COR-L47 (cell line): ENCODE data around the gene MS4A13.
A peak's percentile ranks its signal among the peaks of the same experiment; 100 is the strongest.
"Not testable (repeated sequence)": the region's sequence is repeated elsewhere in the genome, so short reads cannot be mapped to it uniquely, and the experiment has no call there.

ENCODE experiments used
- DNase-seq: peaks from one replicate; lab custom pipeline; 2025; lab: John Stamatoyannopoulos, UW

Gene MS4A13, protein sequence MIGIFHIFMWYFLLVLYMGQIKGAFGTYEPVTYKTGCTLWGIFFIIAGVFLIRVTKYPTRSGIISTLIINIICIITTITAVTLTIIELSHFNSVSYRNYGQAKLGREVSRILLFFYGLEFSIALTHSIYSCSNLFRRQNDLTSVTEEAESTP

DNA sequence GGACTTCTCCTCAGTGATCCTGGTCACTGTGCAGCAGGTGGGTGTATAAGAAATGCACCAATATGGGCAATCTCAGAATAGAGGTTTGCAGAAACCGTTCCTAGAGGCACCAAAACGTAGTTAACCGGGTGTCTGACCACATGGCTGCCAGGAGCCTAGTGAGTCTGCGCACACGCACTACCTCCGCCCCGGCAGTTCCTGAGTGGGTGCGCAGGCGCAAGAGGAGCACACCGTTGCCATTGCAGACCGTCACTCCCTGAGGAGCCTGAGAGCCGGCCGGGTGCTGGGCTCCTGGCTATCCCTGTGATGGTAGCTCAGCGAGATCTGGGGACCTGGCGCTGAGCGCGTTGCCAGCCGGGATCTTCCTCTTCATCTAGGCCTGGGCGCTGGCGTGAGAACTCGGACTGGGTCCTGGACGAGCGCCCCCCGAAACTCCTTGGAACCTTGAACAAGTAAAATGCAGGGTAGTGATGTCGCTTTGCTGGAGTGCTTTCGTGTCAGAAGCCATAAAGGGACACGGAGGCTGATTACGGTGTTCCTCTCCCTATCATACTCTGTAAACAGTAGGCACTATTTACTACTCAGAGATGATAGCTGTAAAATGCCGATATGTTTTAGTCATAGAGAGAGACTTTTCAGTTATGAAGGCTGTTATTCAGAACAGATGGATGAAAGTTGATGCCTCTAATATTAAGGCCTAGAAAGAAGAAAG, at the start of gene MS4A13:
Gene MS4A13, plus strand, starts transcription at position 249 of the 712 bp plus-strand sequence. CDS start 2,692 bp downstream, outside the sequence.
- no peak for DNase-seq

DNA sequence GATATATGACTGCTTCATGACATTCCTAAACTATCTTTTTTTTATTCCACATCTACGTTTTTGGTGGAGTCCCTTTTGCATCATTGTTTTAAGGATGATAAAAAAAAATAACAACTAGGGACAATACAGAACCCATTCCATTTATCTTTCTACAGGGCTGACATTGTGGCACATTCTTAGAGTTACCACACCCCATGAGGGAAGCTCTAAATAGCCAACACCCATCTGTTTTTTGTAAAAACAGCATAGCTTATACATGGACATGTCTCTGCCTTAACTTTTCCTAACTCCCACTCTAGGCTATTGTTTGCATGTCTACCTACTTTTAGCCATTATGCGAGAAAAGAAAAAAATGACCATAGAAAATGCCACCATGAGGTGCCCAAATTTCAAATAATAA, 46.4 kb upstream of the MS4A13 start:
- DNase-seq, result no peak

DNA sequence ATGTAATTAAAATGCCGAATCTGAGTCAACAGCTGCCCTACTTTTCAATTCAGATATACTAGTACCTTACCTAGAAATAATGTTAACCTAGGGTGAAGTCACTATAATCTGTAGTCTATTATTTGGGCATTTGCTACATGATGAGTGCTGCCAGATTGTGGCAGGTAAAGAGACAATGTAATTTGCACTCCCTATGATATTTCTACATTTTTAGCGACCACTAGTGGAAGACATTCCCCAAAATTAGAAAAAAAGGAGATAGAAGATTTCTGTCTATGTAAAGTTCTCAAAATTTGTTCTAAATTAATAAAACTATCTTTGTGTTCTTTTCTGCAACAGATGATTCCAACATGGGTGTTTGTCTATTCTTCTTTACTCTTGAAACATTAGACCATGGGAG, 45.5 kb upstream of the MS4A13 start:
- DNase-seq, result no peak

DNA sequence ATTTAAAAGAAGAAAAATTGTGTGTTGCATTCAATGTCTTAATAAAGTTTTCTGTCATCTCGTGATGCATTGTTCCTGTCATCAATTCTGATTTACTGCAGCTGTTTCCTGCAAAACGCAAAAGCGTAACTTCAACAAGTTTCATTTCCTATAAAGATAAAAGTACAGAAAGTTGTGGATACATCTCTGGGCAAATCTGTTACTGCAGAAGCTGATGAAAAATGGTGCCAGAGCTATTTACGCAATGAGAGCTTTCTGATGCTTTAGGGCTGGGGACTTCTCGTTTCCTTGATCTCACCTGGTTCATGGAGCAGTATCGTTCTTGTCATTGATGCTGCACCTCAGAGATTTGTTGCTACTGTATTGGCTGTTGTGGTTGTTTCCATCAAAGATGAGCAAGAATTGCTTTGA, 38.2 kb upstream of the MS4A13 start:
- no peak for DNase-seq

DNA sequence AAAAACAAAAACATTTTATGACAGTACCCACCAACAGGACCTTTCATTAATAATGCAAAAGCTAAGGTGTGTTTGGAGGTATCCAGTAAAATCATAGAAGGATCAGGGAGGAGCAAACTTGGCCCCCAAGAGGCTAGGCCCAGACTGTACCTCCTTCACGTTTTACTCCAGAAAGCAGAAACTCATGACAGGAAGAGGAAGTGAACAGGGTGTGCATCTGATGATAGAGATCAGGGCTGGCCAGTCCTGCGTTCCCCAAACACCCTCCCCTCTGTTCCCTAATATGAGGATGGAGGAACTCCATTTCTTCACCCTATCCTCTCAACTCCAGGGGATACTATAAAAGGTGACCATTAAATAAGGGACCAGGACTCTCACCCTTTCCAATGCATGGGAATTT, 32.8 kb upstream of the MS4A13 start:
- DNase-seq, result no peak

DNA sequence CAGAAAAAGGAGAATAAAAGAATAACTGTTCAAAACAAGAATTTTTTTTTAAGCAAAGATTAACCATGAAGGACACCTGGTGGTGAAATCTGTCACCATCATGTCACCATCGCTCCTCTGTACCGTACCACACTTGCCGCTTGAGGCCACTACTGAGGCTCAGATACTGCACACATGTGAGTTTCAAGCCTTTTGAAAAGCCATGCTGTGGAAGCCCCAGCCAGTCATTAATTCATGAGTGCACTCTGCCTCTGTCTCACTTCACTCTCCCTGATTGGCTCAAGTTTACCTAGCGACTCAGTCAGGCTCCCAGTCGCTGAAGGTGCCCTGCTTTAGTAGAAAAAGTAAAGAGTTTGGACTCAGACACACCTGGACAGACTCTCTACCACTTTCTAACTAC, 29.2 kb upstream of the MS4A13 start:
- peak; percentile 6 for DNase-seq

DNA sequence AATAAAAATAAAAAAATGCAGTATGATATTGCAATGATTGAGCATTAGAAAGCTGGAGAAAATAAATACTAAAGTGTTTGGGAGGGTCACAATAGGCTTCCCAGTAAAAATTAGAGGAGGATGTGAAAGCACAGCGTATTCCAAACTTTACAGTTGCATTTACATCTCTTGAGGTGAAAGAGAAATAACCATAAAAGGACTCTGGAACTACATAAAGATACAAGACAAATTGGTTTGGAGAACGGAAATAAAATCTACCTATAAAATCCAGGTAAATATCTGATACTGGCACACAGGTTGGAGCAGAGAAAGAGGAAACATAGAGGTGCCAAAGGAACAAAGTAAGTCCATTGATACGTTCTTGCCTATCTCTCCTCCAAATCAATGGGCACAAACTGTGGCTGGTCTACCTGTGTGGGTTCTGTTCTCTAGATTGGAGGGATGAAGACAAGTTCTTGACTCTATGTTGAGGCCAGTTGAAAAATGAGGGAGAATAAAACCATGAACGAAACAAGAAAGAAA, 22.6 kb upstream of the MS4A13 start, which contains the start of gene MS4A12:
Gene MS4A12, plus strand, starts transcription at position 291 of the 522 bp plus-strand sequence. CDS start 4,541 bp downstream, outside the sequence.
- no peak for DNase-seq

DNA sequence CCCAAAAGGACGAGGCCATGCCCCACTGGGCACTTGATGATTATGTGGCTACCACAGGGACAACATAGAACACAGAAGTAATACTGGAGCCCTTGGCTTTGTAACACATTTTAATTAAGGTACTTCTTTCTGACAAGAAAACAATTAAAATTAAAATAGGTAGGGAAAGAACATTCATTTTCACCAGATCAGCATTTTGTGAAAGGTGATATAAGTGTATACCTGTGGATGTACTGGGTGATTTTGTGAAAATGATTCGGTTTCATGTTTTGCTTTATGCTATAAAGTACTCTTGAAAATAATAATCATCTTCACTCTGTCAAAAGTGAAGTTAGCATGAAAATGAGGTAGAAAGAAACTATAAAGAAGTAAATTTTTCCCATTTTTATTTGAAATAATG, 21.7 kb upstream of the MS4A13 start:
- no peak for DNase-seq

DNA sequence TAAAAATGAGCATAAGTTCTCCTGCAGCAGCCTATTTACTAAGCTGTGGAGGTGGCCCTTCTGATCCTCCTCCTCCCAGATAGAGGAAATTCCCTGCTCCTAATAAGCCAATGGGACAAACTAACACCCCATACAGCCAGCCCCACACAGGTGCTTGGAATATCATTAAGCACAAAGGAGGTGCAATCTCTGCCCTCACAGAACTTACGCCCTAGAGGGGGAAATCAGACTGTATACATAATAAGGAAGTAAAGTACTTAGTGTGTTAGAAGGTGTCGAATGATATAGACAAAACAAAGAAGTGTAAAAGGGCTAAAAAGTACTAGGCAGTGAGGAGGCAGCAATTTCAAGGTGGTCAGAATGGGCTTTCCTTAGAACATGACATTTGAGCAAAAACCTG, 16.8 kb upstream of the MS4A13 start:
- no peak for DNase-seq

DNA sequence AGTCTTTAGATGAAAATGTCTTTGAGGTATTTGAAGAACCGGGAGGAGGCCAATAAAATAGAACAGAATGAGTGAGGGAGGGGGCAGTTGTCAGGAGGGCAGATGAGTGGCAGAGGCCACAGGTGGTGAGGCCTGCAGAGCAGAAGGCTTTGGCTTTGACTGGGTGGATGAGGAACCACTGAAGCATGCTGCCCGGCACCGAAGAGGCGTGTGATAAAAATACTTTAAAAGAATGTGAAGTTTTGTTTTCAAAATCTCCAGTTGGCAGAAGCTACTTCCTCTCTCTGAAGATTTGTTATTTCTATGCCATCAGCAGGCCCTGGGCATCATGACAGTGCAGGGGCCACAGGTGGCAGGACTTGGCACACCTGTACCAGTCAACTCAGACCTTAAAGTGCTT, 16.3 kb upstream of the MS4A13 start:
- no peak for DNase-seq

DNA sequence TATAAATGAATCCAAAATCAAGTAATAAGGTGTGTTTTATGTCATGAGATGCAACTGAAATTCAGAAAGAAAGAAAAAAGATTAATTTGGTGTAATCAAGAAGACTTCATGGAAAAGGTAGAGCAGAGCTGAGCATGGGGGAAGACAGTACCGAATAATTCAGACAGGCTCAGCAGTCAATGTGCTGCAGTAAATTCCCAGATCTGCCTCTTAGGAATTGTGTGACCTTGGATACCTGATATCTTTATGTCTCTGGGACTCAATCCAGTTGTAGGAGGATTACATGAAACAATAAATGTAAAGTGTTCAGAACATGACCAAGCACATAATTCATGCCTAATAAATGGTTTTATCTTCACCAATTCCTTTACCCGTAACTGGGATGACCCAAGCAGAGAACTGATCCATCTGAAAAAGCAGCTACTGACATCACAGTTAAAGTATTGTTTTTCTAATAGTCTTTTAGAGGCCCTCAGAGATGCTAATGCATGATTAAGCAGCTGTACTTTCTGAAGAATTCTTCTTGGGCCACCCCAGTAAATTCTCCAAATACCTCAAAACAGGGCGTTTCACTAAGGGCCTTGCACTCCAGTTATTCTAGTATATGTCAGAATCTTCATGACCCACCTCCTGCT, 14.8 kb upstream of the MS4A13 start:
- DNase-seq, result no peak

DNA sequence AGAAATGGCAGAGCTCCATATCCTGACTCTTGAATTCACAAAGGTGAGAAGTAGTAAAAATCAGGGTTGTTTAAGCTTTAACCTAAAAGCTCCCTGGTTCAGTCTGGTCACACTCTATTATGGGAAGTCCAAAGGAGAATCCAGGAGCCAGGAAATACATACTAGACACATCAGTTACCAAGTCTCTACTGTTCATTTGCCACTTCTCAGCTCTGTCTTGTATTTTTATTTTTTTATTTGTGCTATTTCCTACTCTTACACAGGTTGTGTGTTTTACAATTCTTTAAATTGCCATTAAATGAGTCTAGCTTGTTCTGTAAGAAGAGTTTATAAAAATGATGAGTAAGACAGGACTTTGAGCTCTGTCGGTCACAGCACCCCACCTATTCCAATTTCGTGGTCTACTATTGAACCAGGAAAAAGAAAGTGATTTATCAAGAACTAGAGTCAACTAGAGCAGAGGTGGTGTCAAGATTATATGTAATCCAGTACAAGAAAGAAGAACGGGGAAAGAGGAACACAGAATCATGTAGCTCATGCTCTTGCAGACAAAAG, 12.9 kb upstream of the MS4A13 start:
- DNase-seq, result no peak

DNA sequence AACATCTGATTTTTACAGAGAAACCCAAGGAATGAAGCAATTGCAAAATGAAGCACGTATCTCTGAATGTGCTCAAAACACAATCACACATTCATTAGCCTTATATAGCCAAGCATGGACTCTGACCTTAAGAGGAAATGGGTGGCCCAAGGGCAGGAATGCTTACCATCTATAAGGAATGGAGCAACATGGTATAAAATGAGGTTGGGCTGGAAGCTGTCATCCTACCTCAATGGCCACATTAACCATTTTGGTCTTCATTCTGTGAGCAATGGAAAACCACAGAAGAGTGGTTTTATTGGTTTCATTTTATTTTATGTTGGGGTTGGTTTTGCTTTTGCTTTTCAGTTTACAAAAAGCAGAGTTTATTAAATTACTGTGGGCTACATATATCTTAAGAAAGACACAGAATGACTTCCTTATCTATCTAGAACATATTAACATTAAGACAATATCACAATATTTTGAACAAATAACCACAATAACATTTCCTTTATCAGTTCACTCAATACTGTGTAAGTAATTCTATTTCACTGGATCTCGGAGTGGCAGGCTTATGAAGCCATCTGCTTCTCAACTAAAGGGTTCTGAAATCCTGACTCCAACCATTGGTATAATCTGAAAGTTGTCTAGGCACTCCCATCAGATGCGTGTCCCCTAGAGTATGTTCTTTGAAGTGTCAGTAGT, 10.8 kb upstream of the MS4A13 start:
- DNase-seq, result no peak

DNA sequence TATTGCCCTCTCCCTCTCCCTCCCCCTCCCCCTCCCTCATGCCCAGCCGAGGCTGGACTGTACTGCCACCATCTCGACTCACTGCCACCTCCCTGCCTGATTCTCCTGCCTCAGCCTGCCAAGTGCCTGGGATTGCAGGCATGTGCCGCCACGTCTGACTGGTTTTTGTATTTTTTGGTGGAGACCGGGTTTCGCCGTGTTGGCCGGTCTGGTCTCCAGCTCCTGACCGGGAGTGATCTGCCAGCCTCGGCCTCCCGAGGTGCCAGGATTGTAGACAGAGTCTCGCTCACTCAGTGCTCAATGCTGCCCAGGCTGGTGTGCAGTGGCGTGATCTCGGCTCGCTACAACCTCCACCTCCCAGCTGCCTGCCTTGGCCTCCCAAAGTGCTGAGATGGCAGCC, 5.6 kb upstream of the MS4A13 start:
- not testable (repeated sequence) for DNase-seq

DNA sequence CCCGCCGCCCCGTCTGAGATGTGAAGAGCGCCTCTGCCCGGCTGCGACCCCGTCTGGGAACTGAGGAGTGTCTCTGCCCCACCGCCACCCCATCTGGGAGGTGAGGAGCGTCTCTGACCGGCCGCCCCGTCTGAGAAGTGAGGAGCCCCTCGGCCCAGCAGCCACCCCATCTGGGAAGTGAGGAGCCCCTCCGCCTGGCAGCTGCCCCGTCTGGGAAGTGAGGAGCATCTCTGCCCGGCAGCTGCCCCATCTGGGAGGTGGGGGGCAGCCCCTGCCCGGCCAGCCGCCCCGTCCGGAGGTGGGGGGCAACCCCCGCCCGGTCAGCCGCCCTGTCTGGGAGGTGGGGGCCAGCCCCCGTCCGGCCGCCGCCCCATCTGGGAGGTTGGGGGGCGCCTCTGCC, 5.0 kb upstream of the MS4A13 start:
- not testable (repeated sequence) for DNase-seq

DNA sequence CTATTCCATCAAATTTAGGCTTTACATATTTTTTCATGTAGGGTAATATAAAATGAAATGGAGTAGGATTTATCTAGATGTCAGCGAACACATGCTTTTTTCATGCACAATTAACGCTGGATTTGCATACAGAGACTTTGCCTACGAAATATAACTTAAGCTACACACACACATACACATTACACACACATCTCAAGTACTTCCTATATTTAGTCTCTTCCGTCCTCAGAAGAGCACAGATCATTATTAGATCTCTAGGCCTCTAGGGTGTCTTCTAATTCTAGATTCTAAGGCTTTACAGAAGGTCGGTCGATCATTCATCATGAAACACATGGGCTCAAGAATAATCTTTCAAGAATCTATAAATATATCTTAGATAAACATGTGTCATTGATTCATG, 3.8 kb upstream of the MS4A13 start:
- DNase-seq, result no peak

DNA sequence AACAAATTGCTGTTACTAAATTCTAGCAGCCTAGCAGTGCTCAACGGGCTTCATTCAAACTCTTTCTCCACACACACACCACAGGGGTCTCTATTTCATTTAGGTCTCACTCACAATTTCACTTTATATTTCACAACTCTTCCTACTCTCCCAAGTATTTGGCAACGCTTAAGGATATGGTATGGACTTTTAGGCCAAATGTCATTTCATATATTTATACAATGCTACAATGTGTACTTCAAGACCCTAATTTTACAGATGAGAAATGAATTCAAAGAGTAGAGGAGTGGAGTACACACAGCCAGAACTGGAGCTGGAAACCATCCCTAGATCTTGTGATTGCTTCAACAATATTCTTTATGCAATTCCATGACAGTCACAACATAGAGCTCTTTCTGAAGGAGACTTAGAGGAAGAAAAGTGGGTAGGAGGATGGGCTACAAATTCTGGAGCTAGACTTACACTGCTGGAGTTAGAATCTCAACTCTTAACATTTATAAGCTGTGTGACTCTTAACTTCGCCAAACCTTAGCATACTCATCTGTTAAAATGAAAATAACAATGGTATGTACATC, 2.5 kb upstream of the MS4A13 start:
- DNase-seq, result no peak

DNA sequence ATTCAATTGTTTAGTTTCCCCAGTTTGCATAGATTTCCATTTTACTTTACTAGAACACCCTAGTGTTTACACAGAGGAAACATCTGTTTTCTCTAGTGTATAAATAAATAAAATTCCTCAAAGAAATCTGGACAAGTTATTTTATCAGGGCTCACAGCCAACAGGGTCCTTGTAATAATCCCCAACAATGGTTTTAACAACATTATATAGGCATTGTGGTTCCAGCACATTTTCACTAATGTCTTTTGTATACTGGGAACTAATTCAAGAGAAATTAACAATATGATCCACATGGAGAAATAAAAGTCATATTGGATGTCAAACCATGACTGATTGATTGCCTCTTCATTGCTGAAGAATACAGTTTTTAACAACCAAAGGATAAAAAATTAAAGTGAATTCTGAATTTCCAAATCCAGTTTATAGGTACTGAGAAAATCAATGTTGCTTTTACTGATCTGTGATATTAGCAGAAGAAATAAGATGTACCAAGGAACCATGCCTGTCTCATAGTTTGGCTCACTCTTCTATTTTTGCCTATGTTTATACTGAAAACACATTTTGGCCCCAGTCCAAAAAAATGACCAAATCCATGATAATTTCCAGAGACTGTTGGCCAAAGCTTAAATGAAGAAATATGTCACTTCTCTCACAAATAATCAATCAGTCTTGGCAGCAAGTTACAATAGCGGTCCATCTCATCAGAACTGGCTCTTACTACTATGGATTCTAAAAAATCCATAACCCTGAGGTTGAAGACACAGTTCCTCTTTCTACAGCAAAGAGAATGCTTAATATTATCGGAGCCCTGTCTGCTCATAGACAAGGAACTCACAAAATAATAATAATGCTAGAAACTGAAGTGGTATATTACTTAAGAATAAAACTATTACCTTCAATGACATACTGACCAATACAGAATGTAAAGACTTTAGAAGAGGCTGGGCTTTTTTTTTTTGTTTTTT, 1.4 kb upstream of the MS4A13 start:
- no peak for DNase-seq

DNA sequence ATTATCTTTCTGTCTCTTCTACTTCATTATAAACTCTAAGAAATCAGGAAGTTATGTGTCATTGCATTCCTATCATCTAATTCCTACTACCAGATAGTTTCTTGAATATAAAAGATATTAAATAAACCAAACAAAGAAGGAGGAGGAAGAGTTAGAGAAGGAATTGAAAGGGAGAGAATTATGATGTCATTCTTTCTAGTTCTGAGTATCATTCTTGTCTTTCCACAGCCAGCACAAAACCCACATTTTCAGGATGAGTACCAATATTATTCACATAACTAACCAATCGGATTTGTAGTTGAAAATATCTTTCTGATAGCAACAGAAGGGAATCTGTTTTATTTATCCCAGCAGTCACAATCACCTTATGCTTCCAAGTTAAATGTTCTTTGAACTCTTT, 13.3 kb downstream of the MS4A13 start:
- no peak for DNase-seq

DNA sequence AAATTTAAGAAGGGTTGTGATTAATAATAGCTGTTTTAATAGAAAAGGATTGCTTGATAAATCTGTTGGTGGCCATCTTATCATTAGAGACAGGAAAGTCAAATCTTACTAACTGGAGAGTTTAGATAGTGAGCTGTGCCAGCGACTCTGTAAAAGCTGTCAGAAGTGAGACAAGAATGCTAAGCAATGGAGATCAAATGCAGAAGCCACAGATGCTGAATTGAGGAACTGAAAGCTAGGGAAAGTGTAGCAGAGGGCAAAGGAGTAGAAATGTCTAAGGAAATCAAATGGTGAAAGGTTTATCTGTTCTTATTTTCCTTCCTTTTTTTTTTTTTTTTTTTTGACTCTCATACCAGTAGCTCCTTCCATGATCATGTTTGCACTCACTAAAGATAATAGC, 13.7 kb downstream of the MS4A13 start:
- DNase-seq, result no peak
